Gastroesophageal sphincter (tissue), 4 donors: ENCODE data around the gene PANK4. TPM values are rescaled to one million over a fixed set of nuclear protein-coding genes. Genes with fewer than 3 reads are reported as not detected.

Source experiments
- ATAC-seq: fragments of 150-250 bp; one replicate; pipeline ENCODE4 v1.9.1; 2016; ENCODE audit warnings: mild to moderate bottlenecking, moderate library complexity
- H3K27ac ChIP-seq, 4 donors: fragments of 200-600 bp; sonication (generic) in 3 of 4; 1 replicate in 3 of 4; 2 replicates in 1 of 4; pipeline ENCODE4 v1.5.1; 2016 to 2019
- H3K27me3 ChIP-seq: fragments of 200-600 bp; sonication (generic); one replicate; pipeline ENCODE4 v1.5.1; 2019
- H3K36me3 ChIP-seq, 2 donors: fragments of 200-600 bp; sonication (generic); one replicate each; pipeline ENCODE4 v1.5.1; 2019; ENCODE audit warnings: control low read depth in 1 of 2
- H3K4me1 ChIP-seq, 3 donors: fragments of 200-600 bp; sonication (generic); 1 replicate in 2 of 3; 2 replicates in 1 of 3; pipeline ENCODE4 v1.5.1; 2016 to 2019; ENCODE audit warnings: control low read depth in 2 of 3
- H3K4me3 ChIP-seq, 2 donors: fragments of 200-600 bp; sonication (generic); one replicate each; pipeline ENCODE4 v1.5.1; 2019; ENCODE audit warnings: mild to moderate bottlenecking in 1 of 2, moderate library complexity in 1 of 2
- H3K9me3 ChIP-seq, 3 donors: fragments of 200-600 bp; sonication (generic); one replicate each; pipeline ENCODE4 v1.5.1; 2017 to 2019; ENCODE audit warnings: control low read depth in 2 of 3
- CTCF ChIP-seq, 4 experiments: fragments of 200-600 bp in 2 of 4; fragments of 450-650 bp in 2 of 4; sonication (generic) in 1 of 4; IDR thresholded peaks; one replicate each; pipeline ENCODE4 v1.5.1; 2017 to 2019; ENCODE audit warnings: antibody characterized with exemption in 4 of 4, mild to moderate bottlenecking in 2 of 4, moderate library complexity in 2 of 4
- EP300 ChIP-seq: sonication (generic); formaldehyde crosslinking; IDR thresholded peaks from one replicate; pipeline ENCODE4 v1.6.1; 2017; ENCODE audit warnings: antibody characterized with exemption, mild to moderate bottlenecking
- POLR2A ChIP-seq, 2 donors: fragments of 450-650 bp; IDR thresholded peaks; one replicate each; pipeline ENCODE4 v1.6.1; 2017; ENCODE audit warnings: antibody characterized with exemption in 2 of 2, mild to moderate bottlenecking in 2 of 2, moderate library complexity in 1 of 2
- POLR2AphosphoS5 ChIP-seq: sonication (generic); formaldehyde crosslinking; IDR thresholded peaks from one replicate; pipeline ENCODE4 v1.6.1; 2017; ENCODE audit warnings: antibody characterized with exemption
- WGBS, 2 donors: methylation state at CpG; one replicate each; pipeline ENCODE4 v1.1.5; 2018; ENCODE audit warnings: low coverage in 1 of 2; 5-methylcytosine and 5-hydroxymethylcytosine counted together
- total RNA-seq, 4 donors: library from RNA; depleted of rRNA; stranded (reverse); fragments of >200 nt; gene quantifications; one replicate each; pipeline ENCODE4 v1.1.0, GENCODE V29; 2016

PANK4 gene
- total RNA-seq, 4 donors from 2014 or later, result 32.6 to 46.8 (median 34.0) TPM

GRCh38 chr1:2471159-2471471 is 55.3 kb downstream of the PANK4 start:
- H3K27me3 ChIP-seq, result peaks cover 82% of the 10 kb centered on the region
- no peak for TF ChIP-seq CTCF (IDR thresholded peaks at IDR 0.05)
- no peak for TF ChIP-seq POLR2AphosphoS5
- no peak for TF ChIP-seq POLR2A (IDR thresholded peaks at IDR 0.05)
- no peak for TF ChIP-seq EP300
- H3K4me1 ChIP-seq, result peaks cover 0 to 4% (median 0%) of the 10 kb centered on the region in 3 donors
- no peaks in the 10 kb centered on the region for H3K36me3 ChIP-seq
- no peaks in the 10 kb centered on the region for H3K9me3 ChIP-seq
- no peak for ATAC-seq
- 60% methylated on average over 1 of the region's 7 CpGs; no CpG with 5 or more reads in 1 of the 2 donors for WGBS, 2 donors
- H3K4me3 ChIP-seq, result no peak overlapping the region
- H3K27ac ChIP-seq, result no peak overlapping the region

- TF ChIP-seq CTCF (IDR thresholded peaks at IDR 0.05) (no peak), POLR2AphosphoS5 (no peak), POLR2A (IDR thresholded peaks at IDR 0.05) (no peak), EP300 (no peak)
- no peaks in the 10 kb centered on the region for H3K9me3 ChIP-seq
- whole genome bisulfite sequencing, 2 donors, result no CpG with 5 or more reads among the region's 27 CpGs
- H3K27ac ChIP-seq, result no peak overlapping the region
- H3K27me3 ChIP-seq, result peaks cover 86% of the 10 kb centered on the region
- H3K4me1 ChIP-seq, result peaks cover 0 to 4% (median 0%) of the 10 kb centered on the region in 3 donors
- H3K4me3 ChIP-seq, result no peak overlapping the region
- no peaks in the 10 kb centered on the region for H3K36me3 ChIP-seq
- no peak for ATAC-seq
Measured at GRCh38 chr1:2470290-2471158, 55.9 kb downstream of the PANK4 start.

GRCh38 chr1:2469103-2469940 is 57.1 kb downstream of the PANK4 start:
- WGBS, 2 donors, result 0 to 40% methylated on average over 1 of the region's 25 CpGs
- no peak overlapping the region for H3K27ac ChIP-seq
- H3K27me3 ChIP-seq, result peaks cover 98% of the 10 kb centered on the region
- H3K9me3 ChIP-seq, result no peaks in the 10 kb centered on the region
- peaks cover 0 to 4% (median 0%) of the 10 kb centered on the region in 3 donors for H3K4me1 ChIP-seq
- no peak for TF ChIP-seq POLR2A (IDR thresholded peaks at IDR 0.05)
- no peak for TF ChIP-seq POLR2AphosphoS5
- TF ChIP-seq EP300, result no peak
- no peak for TF ChIP-seq CTCF (IDR thresholded peaks at IDR 0.05)
- H3K4me3 ChIP-seq, result no peak overlapping the region
- no peaks in the 10 kb centered on the region for H3K36me3 ChIP-seq
- ATAC-seq, result no peak

GRCh38 chr1:2468540-2468939 is 57.9 kb downstream of the PANK4 start:
- Histone ChIP-seq H3K36me3 (no peaks in the 10 kb centered on the region), H3K4me3 (no peak overlapping the region), H3K27ac (no peak overlapping the region), H3K4me1 (peaks cover 0 to 4% (median 0%) of the 10 kb centered on the region in 3 donors), H3K9me3 (no peaks in the 10 kb centered on the region), H3K27me3 (peaks cover 100% of the 10 kb centered on the region)
- no peak for ATAC-seq
- WGBS, 2 donors, result 69% methylated on average over 4 of the region's 10 CpGs; no CpG with 5 or more reads in 1 of the 2 donors
- no peak for TF ChIP-seq POLR2AphosphoS5
- no peak for TF ChIP-seq POLR2A (IDR thresholded peaks at IDR 0.05)
- TF ChIP-seq EP300, result no peak
- no peak for TF ChIP-seq CTCF (IDR thresholded peaks at IDR 0.05)
